NCI-H524 (cell line): ENCODE data around the gene DPYSL5.
"Not testable (repeated sequence)": the region's sequence is repeated elsewhere in the genome, so short reads cannot be mapped to it uniquely, and the experiment has no call there.

ENCODE experiments used
- DNase-seq, 2 experiments: peaks; one replicate each; lab custom pipeline; 2025; lab: John Stamatoyannopoulos, UW

The DPYSL5 gene

GRCh38 chr2:26875065-26875634 is 27.2 kb downstream of the DPYSL5 start:
- no peak for DNase-seq

GRCh38 chr2:26875808-26876207 is 27.9 kb downstream of the DPYSL5 start:
- DNase-seq: no peak

DNA sequence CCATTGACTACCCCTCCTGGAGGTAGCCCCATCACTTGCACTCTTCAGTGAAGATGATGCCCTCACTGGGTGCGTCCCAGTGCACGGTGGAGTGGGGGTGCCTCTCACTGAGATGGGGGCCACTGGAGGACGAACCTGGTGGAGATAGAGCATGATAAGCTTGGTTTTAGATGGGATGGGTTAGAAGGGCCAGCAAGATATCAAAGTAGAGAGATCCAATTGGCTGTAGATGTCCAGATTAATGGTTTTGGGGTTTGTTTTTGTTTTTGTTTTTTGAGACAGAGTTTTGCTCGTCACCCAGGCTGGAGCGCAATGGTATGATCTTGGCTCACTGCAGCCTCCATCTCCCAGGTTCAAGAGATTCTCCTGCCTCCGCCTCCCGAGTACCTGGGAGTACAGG is 28.3 kb downstream of the DPYSL5 start:
- DNase-seq: no peak

DNA sequence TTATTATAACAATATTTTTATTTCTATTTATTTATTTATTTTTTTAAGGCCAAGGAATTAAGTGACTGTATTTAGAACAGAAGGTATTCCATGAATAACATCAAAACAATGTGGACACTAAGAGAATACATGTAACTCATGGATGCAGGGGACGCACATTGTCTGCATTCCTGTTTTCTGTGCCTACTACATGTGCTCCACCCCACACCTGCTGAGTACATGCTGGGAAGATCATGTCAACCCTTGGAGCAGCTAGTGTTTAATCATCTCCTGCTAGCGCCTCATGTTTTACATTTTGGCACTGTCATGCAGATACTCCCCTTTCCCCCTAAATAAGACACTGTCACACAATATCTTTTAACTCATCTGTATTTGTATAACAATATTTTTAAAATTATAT is 29.3 kb downstream of the DPYSL5 start:
- DNase-seq: no peak

- no peak for DNase-seq
Measured at GRCh38 chr2:26880161-26880560, 32.2 kb downstream of the DPYSL5 start.

GRCh38 chr2:26880910-26881435 is 33.0 kb downstream of the DPYSL5 start:
- DNase-seq: no peak

- not testable (repeated sequence) for DNase-seq
Measured at GRCh38 chr2:26882220-26882619, 34.3 kb downstream of the DPYSL5 start.

DNA sequence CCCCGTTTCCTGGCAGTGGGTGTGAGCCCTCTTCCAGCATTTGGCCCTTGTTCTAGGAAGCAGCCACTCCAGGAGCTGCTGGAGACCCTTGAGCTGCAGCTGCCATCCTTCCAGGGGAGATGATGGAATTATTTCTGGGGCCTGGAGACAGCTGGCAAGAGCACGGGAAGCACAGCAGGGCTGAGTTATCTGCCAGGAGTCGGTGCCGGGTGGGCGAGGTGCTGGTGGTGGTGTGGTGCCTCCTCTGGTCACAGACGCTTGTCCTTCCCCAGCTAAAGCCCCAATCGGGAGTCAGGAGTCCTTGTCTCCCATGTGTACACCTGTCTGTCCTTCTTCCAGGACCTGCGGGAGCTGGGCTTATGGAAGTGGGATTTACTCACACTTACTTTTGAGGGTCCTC is 36.0 kb downstream of the DPYSL5 start:
- DNase-seq: peak; percentile 88 to 97

DNA sequence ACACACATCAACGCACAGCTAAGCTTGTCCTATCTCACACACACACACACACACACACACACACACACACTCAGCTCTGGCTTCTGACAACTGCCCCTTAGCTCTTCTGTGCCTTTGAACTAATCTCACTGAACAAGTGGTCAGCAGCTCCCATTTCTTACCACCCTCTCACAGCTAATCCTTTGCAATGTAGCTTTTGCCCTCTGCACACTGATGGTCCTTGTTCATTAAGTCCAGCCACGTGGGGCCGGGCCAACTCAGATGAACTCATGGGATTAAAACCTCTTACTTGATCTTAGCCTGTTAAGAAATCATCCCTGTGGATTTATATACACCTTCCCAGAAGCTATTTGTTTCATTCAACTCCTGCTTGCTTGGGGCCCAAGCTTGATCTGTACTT is 36.6 kb downstream of the DPYSL5 start:
- peak; percentile 81 to 88 for DNase-seq

GRCh38 chr2:26885651-26886329 is 37.9 kb downstream of the DPYSL5 start:
- DNase-seq: no peak

GRCh38 chr2:26886736-26887135 is 38.8 kb downstream of the DPYSL5 start:
- DNase-seq: no peak

GRCh38 chr2:26887151-26887550 is 39.2 kb downstream of the DPYSL5 start:
- no peak for DNase-seq

GRCh38 chr2:26889796-26890195 is 41.9 kb downstream of the DPYSL5 start:
- DNase-seq: no peak

- no peak for DNase-seq
Measured at GRCh38 chr2:26890341-26891000, 42.5 kb downstream of the DPYSL5 start.

DNA sequence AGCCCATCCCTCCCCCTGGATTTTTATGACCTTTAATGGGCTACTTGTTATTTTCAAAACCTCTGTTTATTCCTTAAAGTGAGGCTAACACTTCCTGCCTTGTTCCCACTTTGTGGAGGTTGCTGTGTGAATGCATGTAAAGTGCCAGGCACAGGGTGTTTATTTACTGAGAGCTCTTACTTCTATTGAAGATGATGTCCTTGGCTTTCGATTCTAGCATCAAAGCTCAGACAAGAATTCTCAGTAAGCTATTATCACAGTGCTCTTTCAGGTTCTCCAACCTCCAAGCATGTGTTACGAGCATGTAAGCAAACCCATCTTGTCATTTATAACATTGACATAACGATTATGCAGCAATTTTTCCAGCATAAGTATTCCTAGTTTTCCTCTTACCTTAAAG is 44.2 kb downstream of the DPYSL5 start:
- DNase-seq: no peak

GRCh38 chr2:26892922-26893524 is 45.1 kb downstream of the DPYSL5 start:
- DNase-seq: peak; percentile 72 to 89

DNA sequence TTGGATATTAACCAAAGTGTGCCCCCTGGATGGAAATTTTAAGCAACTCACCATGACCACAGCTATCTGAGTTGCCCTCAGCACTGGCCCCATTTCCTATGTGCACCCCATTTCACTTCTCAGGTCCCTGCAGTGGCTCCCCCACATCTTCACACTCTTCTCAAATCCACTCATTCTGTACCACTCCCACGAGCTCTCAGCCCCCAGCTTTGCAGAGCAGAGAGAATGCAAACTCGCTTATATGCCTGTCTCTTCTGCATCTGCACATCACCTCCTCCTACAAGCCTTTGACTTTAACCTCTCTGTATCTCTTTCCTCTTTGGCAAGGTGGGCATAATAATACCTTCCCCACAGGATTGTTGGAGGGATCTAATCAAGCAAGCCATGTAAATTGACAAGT is 46.2 kb downstream of the DPYSL5 start:
- DNase-seq: no peak

GRCh38 chr2:26897807-26898479 is 50.0 kb downstream of the DPYSL5 start:
- DNase-seq: no peak

DNA sequence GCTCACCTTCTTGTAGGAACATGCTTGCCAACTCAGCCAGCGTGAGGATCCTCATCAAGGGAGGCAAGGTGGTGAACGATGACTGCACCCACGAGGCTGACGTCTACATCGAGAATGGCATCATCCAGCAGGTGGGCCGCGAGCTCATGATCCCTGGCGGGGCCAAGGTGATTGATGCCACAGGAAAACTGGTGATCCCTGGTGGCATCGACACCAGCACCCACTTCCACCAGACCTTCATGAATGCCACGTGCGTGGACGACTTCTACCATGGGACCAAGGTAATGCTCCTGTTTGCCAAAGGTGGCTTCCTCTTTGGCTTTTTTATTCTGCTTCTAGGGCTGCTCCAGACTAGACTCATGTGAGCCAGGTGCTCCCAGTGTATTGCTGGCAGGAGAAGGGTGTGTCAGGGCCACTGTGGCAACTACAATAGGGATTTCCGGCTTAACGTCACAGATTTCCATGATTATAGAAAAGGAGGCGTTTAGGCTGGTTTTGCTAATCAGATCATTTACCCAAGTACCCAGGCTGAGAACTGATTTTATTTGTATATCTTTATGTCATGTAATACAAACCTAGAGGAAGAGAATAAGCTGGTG is 50.6 kb downstream of the DPYSL5 start:
- no peak for DNase-seq

DNA sequence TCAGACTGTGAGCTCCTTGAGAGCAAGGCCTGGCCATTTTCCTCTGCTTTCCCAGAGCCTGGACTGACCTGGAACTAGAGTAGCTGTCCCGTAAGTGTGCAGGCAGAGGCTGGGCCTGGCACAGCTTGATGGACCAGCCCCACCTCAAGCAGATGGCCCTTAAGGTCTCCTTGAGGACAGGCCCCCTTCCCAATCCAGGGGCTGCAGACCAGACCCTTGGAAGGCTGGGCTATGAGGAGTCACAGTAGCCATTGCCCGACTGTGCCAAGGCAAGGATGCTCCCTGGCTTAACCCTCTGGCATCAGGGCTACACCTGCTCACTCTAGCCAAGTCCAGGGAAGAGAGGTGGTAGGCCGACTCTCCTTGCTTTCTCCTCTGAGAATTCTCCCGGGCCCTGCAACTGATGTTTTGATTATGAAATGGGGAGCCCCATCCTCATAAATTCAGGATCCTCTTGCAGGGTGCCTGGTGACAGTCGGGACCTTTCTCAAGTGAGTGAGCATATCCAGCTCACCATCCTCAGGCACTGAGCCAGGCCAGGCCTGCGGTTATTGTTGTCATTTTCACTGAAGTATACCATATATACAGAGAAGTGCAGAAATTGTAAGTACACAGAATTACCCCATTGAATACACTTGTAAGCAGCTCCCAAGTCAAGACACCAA is 51.7 kb downstream of the DPYSL5 start:
- no peak for DNase-seq

DNA sequence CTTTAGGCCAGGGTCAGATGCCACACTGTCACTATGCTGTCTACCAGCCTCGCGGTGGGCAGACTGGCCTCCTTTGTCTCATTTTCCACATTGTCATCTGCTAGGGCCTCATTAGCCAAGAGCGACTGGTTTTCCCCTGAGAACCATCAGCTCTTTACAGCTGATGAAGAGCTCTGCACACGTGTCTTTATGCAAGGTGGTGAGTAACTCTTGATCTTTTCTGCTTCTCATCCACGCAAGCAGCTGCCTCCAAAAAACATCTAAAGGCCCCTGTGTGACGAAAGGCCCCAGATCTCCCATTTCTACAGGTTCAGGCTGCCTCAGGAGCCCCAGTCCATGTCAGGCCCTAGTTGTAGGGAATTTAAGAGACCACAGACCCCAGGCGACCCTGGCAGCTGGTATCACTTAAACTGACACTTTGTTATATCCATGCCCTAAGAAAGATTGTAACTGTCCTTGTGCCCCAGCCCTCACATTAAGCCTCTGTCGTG is 52.9 kb downstream of the DPYSL5 start:
- DNase-seq: peak; percentile 42 to 82
